HuH-7.5 (cell line): Measurements from ENCODE around the gene PRKN.

Experiments
- DNase-seq: peaks from one replicate; pipeline ENCODE4 v3.0.0; 2011; ENCODE audit warnings: low spot score

The PRKN gene

DNA sequence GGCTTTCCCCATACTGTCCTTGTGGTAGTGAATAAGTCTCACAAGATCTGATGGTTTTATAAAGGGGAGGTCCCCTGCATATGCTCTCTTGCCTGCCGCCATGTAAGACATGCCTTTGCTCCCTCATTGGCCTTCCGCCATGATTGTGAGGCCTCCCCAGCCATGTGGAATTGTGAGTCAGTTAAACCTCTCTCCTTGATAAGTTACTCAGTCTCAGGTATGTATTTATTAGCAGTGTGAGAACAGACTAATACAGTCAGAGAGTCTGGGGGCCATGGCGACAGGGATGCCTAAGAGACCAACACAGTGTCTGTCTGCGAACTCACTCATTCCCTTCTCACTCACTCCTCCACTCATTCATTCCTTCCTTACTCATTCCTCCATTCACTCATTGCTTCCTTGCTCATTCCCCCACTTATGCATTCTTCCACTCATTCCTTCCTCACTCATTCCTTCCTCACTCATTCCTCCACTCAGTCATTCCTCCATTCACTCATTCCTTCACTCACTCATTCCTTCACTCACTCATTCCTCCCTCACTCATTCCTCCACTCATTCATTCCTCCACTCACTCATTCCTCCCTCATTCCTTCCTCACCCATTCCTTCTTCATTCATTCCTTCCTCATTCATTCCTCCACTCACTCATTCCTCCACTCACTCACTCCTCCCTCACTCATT lies 1316.2 kb downstream of the PRKN start:
- no peak for DNase-seq

DNA sequence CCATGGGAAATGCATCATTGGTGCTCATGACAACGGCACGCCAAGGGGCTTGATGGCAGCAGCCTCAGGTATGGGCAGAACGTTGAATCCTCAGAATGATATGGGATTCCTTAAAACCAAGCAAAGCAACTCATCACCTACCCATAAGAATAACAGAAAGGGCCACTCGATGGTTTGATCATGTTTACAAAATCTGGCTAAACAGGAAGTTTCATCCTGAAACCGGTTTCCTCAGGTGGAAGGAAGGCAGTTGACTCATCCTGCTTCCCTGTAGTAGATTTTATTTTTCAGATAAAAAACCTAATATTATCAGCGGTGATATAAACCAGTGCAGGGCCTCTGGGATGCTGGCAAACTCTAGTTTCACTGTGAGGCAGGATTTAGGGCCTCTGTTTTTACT lies 1316.8 kb downstream of the PRKN start:
- DNase-seq: no peak

DNA sequence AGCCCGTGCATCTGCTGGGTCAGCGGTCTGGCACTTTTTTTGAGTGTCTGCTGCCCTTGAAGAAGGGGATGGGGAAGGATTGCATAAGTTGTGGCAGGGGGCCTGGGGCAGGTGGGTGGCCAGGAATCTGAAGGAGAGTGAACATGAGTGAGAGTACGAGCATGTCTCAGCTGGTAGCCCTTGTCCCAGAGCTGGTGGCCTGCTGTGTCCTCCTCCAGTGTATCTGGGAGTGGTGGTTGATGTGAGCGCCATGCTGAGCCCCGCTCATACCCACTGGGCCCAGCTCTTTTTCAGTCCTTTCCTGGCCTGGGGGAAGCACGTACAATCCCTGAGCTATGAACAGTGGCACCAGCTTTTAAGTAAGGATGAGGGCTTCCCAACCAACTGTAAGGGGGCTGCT lies 1317.5 kb downstream of the PRKN start:
- DNase-seq: no peak

DNA sequence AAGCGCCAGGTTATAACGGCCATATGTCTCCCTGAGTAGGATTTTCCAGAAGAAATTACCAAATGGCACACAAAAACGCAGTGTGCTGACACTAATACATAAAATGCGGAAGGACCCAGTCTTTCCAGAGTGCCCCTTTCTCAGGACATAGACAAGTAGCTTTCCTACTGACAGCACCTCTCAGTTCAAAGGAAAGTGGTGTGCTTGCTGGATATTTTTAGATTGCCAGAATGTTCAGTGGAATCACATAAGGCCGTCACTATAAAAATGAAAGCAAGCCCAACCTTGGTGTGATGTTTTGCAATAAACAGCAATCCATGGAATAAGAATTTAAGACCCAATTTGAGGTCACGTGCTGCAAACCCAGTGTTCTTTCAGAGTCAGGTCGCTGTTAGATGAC lies 1318.2 kb downstream of the PRKN start:
- no peak for DNase-seq

DNA sequence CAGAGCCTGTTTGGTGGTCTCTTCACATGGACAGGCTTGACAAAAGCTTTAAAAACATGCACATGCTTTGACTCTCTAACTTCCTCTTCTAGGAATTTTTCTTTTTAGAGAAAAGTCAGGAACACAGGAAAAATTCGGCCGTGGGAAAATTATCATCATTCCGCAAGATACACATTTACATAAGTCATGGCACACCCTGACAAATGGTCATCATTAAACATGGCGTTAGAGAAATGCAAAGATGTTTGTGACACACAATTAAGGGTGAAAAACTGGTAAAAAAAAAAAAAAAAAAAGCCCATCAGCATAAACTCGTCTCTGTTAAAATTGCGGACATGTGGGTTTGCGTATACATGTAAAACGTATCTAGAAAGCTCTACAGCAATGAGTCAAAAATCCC lies 1319.5 kb downstream of the PRKN start:
- DNase-seq: no peak

DNA sequence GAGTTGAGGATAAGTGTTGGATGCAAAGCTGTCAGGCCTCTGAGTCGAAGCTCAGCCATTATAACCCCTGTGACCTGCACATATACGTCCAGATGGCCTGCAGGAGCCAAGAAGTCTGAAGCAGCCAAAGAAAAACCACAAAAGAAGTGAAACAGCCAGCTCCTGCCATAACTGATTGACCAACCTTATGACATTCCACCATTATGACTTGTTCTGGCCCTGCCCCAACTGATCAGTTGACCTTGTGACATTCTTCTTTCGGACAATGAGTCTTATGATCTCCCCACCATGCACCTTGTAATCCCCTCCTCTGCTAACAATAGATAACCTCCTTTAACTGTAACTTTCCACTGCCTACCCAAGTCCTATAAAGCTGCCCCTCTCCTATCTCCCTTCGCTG lies 1320.0 kb downstream of the PRKN start:
- DNase-seq: no peak

DNA sequence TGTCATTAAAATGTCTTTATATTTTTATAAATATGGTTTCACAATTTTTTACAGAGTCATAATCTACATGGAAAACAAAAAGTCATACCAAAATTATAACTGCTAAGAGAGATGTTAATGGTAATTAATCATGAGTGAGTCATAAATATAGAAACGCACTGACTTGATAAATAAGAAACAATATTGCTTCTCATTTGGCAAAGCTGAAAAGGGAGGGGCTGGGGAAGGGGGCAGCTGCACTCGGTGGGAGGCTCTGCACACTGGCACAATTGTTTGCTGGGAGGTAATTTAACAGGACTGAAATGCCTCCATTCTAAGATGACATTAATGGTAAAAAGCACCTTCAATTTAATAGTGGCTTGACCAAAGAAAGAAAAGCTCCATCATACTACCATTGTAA lies 1320.5 kb downstream of the PRKN start:
- DNase-seq: no peak

DNA sequence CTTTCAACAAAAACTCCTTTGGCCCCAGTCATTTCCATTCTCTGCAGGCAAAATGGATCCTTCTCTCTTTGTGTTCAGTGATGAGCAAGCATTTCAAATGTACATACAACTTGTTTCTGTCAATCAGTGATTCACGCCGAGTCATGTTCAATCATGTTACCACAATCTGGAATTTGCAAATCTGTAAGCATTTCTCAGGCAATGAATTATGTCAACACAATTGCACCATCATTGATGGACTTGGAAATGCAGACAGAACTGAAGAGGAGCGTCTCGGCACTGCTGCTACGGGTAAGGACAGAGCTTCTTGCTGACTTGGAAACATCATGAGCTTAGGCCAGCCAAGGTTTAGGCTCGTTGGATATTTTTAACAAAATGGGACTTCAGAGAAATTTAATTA lies 1320.9 kb downstream of the PRKN start:
- DNase-seq: no peak

DNA sequence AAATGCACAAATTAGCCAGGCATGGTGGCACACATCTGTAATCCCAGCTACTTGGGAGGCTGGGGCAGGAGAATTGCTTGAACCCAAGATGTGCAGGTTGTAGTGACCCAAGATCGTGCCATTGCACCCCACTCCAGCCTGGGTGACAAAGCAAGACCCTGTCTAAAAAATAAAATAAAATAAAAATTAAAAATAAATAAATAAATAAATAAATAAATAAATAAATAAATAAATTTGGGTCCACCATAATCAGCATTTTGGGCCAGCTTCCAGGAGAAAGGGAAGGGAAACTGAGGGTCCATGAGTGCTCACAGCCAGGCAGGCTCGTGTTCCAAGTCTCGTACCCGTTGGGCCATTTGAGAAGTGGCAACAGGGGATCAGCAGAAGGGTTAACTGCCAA lies 1322.1 kb downstream of the PRKN start:
- DNase-seq: no peak

DNA sequence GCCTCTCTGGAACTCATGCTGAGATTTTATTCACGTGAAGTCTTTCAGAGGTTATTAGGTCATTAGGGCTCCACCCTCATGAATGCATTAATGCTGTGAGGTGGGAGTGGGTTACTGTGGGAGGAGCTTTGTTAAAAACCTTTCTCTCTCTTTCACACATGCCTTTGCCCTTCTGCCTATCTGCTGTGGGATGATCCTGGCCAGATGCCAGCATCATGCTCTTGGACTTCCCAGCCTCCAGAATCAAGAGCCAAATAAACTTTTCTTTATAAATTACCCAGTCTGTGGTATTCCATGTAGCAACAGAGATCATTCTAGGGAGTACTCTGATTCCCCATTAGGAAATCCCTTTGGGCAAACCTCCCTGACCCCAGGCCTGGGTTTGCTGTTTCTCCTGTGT lies 1323.8 kb downstream of the PRKN start:
- DNase-seq: no peak

DNA sequence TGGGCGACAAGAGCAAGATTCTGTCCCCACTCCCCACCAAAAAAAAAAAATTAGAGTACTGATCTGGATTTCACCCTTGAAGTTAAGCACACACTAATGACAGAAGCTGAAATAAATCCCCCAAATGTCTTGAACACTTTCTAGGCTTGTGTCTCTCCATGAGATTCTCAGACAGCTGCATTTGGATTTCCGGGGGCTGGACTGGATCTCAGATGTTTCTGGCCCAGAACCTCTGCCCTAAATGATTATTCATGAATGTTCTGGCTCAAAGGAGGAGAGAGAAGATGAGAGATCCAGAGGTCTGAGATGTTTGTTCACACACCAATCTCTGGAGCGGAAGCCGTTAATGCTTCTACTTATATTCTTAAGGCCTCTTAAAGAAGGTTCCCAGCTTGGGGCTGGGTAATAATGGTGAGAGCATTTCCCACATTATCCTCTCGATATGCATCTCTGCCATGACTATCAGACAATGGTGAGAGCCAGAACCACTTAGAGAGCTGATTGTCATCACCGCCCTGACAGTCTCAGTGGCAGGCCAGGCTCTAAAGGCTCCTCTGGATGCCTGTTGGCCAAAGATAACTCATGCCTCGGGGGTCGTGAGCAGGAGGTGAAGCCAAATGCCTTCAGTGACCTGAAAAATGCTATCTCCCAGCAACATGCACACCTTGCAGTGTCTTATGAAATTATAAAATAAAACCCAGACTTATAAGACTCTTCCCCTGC lies 1325.8 kb downstream of the PRKN start:
- DNase-seq: no peak

DNA sequence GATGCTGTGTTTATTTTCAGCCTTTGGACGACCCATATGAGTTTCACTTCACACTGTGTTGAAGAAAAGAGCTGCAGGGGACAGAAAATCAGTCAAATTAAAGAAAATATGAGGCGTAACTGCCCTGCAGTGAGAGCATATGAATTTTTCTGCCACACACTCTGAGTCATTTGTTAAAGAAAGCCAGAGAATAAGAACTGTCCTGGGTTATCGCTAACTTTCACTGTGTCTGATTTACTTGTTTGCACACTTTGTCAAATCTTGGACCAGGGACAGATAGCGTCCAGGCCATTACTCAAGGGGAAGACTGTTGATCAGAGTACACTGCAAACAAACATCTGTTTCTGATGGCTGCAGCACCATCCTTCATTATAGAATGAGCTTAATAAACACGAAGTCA lies 1326.9 kb downstream of the PRKN start:
- no peak for DNase-seq

DNA sequence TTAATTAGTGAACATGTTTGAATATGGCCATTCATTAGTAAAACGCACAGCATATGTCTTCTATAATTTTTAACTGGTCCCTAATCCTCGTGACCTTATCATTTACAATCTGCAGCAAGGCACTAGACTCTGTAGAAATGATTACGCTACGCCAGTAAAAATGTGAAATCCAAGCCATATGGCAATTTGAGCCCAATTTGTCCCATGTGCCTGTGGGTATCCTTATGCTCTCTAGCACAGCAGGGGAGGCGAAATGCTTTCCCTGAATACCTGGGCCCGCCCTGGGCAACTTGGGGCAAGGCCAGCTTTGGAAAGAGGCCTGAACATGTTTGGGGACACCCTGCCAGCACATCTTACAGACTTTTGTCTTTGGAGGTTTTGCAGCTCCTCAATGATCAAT lies 1331.0 kb downstream of the PRKN start:
- DNase-seq: no peak

DNA sequence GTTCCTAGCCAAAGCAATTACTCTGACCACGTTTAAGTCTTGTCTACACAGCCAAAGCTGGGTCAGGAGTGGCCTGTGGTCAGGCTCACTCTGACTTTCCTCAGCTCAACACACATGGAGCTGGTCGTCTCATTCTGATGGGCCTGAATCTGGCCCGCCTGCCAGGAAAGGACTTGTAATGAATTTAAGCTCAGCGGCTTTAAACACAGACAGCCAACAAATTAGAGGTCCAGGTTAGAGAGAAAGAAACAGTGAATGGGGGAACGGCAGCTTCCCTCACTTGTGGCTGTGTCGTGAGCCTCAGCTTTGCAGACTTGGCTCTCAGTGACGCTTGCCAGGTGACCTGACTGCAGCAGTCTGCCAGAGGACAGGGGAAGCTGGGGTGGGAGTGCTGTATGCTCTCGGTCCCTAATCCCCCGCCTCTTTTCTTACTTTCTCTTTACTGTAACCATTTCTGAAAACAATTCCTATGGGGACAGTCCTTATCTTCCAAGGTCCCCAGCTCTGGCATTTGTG lies 1331.8 kb downstream of the PRKN start:
- DNase-seq: no peak

DNA sequence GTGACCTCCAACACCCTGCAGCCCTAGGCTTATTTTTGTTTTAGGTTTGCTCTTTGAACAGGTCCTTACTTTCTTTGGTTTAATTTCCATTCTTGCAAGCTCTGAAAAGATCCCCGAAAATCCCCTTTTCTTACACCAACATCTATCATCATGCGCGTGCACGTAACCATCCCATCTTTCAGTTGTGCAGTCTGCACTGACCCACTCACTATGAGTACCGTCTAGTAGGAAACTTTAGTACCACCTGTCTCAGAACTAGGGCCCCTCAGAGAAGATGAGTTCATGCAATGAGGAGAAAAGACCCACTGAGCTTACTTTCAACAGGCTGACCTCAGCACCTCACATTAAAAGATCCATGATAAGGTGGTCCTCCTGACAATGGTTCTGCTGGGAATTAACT lies 1333.1 kb downstream of the PRKN start:
- no peak for DNase-seq

DNA sequence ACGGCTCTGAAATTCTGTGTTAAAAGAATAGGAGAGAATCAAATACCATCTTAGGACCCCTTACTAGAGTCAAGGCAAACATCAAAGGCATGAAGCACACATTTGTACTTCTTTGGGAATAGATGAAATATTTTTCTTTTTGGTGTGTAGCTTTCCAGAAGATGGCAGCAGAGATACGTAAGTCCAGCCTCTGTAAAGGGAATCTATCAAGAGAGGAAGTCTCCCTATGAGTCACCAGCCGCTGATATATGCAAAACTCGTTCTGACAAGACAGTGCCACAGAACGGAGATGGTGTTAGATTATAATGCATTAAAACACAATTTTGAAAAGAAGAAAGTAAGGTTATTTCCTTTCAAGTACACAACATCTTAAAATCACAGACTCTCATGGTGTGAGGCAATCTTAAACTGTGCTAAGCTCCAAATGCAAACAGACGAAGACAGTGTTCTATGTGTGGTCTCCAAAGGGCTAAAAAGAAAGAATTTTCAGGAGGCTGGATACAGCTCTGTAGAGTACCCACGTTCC lies 1333.7 kb downstream of the PRKN start:
- peak; percentile 37 for DNase-seq

DNA sequence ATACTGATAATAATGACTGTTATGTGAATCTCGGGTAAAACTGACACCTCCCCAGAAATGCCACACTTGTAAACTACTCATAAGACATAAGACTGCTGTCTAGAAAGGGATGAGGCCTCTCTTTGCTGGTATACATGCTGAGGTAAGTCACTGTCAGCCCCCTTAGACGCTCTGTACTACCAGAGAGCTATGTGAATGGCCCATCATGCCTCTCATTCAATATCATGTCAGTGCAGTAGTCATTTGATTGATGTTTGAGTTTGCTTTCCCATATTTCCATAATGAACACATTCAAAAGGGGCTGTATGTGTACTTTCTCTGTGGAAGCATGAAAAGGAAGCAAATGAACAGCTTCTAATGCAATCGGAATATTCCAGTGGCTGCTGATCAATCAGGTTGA lies 1334.3 kb downstream of the PRKN start:
- DNase-seq: no peak

DNA sequence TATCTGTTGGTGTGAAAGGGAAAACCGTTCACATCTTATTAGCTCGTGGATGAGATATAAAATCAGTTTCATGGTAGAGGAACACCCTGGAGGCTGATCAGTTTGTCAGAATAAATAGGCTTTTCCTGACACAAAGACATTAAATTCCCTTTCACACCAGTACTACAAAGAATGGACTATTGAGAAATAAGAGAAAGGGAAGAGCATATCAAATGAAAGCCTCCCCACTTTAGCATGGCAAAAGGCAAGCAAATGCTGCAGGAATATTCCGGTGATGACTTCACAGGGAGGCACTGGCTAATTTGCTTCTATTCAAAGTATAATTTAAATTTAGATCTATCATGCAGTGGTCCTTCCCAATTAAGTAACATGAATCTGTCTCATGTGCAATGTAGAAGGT lies 1337.8 kb downstream of the PRKN start:
- DNase-seq: no peak

DNA sequence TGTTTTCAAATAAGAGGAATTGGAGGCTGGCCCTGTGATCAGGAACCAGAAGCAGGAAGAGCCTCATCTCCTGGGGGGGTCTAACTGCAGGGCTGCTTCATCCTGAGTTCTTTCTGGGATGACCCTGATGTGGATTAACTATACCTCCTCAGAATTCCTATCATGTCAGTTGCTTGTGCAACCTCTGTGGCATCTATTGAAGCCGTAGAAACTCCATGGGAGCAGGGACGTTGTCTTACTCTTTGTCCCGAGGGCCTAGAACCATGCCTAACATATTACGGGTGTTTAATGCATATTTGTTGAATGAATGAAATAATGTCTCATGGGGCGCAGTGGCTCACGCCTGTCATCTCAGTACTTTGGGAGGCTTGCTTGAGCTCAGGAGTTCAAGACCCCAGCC lies 1343.6 kb downstream of the PRKN start:
- DNase-seq: no peak

DNA sequence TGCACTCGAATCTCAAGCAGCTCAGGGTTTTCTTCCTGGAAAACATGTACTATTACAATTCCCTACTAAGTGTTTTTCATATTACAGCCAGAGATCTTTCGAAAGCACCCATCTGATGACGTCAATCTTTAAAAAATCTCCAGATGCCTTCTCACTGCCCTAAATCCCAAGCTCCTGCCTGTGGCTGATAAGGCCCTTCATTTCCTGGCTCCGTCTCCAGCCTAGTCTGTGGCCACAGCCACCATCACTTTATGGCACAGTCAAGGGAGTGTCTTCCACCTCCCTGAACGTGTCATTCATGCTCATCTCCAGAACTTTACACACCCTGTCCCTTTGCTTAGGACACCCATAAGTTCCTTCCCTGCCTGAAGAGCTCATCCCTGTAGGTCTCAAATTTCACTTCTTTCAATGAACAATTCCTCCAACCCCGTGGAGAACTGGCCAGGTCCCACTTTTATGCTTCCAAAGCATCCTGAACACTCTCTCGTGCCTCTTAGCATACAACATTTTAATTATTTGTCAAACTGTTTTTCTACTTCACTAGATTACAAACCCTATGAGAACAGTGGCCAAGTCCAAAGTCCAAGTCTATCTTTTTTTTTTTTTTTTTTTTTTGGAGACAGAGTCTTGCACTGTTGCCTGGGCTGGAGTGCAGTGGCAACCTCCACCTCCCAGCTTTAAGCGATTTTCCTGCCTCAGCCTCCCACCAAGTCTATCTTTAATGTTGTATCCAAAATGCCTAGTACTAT lies 1347.6 kb downstream of the PRKN start:
- DNase-seq: no peak

DNA sequence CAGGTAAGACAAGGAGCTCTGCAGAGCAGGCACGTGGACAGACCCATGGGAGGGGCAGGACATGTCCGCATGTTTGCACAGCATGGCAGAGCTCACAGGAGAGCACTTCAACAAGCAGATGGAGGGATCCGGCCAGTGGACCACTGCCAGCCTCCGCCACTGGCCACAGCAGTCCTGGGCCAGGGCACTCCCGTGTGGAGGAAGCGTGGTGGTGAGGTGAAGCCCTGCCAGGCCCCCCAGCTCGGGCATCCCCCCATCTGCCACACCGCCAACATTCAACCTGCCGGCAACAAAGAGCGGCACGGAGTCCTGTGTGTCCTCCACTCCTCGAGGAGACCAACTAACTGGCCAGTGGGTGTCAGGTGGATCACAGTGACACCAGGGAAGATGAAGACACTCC lies 1349.5 kb downstream of the PRKN start:
- no peak for DNase-seq

DNA sequence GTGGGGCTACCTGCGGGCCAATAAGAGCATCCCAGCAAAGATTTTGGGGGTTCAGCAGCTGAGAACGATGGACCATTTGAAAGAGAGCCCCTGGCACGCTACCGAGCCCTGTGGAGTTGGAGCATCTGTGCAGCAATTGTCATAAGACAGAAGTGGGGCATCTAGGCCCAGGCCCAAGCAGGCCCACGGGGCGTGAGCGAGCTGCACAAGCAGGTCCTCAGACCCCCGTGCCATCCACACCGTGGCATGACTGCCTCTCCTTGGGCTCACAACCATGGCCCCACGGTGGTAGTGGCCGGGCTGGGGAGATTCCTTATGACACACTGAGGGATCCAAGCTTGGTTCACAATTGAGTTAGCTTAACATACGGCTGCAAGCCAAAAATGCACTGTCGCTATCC lies 1350.5 kb downstream of the PRKN start:
- DNase-seq: no peak

DNA sequence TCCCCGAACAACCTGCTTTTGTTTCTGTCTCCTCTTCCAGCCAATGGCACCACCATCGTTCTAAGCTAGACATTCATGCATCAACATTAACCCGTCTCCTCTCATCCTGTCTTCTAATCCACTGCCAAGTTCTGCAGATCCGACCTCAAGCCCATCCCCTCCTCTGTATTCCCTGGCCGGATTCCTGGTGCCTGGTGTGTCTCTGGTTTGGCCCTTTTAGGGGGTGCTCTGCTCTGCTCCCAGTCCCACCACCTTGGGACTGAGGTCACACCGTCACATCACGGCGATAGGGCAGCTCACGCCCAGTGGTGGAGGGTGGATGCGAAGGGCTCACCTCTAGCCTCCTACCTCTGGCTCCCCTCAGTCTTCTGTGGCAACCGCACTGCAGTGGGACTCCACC lies 1351.2 kb downstream of the PRKN start:
- DNase-seq: no peak
